ENCODE data around the gene PRDM10.

Gene PRDM10

GRCh38 chr11:130002352-130002845, at the start of gene PRDM10:
Gene PRDM10, minus strand, starts transcription at chr11:130002835. Its CDS starts 41,871 bp downstream, at chr11:129960964.
- TF ChIP-seq MYC (IDR thresholded peaks at IDR 0.05; ENCODE audit: low read depth, low read length) (no peak), POLR2A (IDR thresholded peaks at IDR 0.05; ENCODE audit: extremely low read depth, insufficient read length) (peak; percentile 68), MAX (IDR thresholded peaks at IDR 0.05; ENCODE audit: low read depth, low read length) (peak; percentile 35; the same call in 1 of the 2 replicates)
- TF ChIP-seq, protein P1, sequence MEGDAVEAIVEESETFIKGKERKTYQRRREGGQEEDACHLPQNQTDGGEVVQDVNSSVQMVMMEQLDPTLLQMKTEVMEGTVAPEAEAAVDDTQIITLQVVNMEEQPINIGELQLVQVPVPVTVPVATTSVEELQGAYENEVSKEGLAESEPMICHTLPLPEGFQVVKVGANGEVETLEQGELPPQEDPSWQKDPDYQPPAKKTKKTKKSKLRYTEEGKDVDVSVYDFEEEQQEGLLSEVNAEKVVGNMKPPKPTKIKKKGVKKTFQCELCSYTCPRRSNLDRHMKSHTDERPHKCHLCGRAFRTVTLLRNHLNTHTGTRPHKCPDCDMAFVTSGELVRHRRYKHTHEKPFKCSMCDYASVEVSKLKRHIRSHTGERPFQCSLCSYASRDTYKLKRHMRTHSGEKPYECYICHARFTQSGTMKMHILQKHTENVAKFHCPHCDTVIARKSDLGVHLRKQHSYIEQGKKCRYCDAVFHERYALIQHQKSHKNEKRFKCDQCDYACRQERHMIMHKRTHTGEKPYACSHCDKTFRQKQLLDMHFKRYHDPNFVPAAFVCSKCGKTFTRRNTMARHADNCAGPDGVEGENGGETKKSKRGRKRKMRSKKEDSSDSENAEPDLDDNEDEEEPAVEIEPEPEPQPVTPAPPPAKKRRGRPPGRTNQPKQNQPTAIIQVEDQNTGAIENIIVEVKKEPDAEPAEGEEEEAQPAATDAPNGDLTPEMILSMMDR (IDR thresholded peaks at IDR 0.05; ENCODE audit: low read depth, low read length) = no peak
- H3K4me3 ChIP-seq (ENCODE audit: low read depth, low read length) = peak within 1 kb of the TSS; percentile 83
- DNase-seq (ENCODE audit: low read depth) = peak; percentile 96

- DNase-seq (ENCODE audit: low read depth) = peak; percentile 94
- TF ChIP-seq MAX (IDR thresholded peaks at IDR 0.05; ENCODE audit: low read depth, low read length) = no peak
- no peak for TF ChIP-seq MYC (IDR thresholded peaks at IDR 0.05; ENCODE audit: low read depth, low read length)
- TF ChIP-seq, protein P1 (IDR thresholded peaks at IDR 0.05; ENCODE audit: low read depth, low read length) = no peak
- no peak for TF ChIP-seq POLR2A (IDR thresholded peaks at IDR 0.05; ENCODE audit: extremely low read depth, insufficient read length)
- no peak overlapping the region for H3K4me3 ChIP-seq (ENCODE audit: low read depth, low read length)
These were observed 48.4 kb upstream of the PRDM10 start for GRCh38 chr11:130051082-130051481.

DNA sequence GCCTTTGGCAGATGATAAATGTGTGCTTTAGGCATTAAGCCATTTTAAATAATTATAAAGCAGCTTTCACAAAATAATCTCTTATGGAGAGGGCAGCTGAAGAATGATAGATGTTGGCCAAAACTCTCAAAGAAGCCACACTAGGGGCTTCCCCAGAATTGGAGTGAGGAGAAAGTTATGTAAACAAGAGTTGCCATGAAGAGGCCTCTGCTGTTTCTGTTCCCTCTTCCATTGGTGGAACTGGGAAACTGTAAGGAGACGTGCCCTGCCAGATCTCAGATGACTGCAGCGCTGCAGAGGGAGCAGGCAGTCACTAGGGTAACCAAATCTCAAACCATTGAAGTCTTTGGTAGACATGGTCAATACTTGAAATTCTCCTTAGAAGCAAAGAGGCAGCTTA, 47.6 kb upstream of the PRDM10 start:
- TF ChIP-seq, protein P1 (IDR thresholded peaks at IDR 0.05; ENCODE audit: low read depth, low read length) = no peak
- no peak for TF ChIP-seq MYC (IDR thresholded peaks at IDR 0.05; ENCODE audit: low read depth, low read length)
- TF ChIP-seq MAX (IDR thresholded peaks at IDR 0.05; ENCODE audit: low read depth, low read length) = no peak
- no peak for TF ChIP-seq POLR2A (IDR thresholded peaks at IDR 0.05; ENCODE audit: extremely low read depth, insufficient read length)
- H3K4me3 ChIP-seq (ENCODE audit: low read depth, low read length) = no peak overlapping the region
- peak; percentile 40 for DNase-seq (ENCODE audit: low read depth)

DNA sequence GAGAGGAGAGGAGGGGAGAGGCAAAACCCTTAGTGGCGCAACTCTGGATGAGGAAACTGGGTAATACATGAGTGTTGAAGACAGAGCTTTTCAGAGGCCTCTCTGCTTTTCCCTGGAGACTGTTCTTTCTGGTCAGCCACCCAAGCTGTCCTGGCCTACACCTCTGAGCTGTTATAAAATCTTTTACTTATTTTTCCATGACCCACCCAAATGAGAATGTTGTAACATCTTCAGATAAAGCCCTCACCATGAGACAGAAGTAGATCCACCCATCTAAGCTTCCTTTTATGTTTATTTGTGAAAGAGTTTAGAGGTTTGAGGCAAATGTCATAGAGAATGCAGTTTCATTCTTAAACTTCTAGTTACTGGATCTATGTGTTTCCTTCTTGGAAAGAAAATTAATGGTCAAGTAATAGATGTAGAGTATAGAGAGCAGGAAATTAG, 46.7 kb upstream of the PRDM10 start:
- peak; percentile 94 for DNase-seq (ENCODE audit: low read depth)
- TF ChIP-seq MAX (IDR thresholded peaks at IDR 0.05; ENCODE audit: low read depth, low read length) (no peak), POLR2A (IDR thresholded peaks at IDR 0.05; ENCODE audit: extremely low read depth, insufficient read length) (no peak), MYC (IDR thresholded peaks at IDR 0.05; ENCODE audit: low read depth, low read length) (no peak)
- TF ChIP-seq, protein P1 (IDR thresholded peaks at IDR 0.05; ENCODE audit: low read depth, low read length) = no peak
- no peak overlapping the region for H3K4me3 ChIP-seq (ENCODE audit: low read depth, low read length)

GRCh38 chr11:130047141-130047540, 44.5 kb upstream of the PRDM10 start:
- no peak for DNase-seq (ENCODE audit: low read depth)
- no peak for TF ChIP-seq POLR2A (IDR thresholded peaks at IDR 0.05; ENCODE audit: extremely low read depth, insufficient read length)
- no peak for TF ChIP-seq MAX (IDR thresholded peaks at IDR 0.05; ENCODE audit: low read depth, low read length)
- TF ChIP-seq, protein P1 (IDR thresholded peaks at IDR 0.05; ENCODE audit: low read depth, low read length) = no peak
- TF ChIP-seq MYC (IDR thresholded peaks at IDR 0.05; ENCODE audit: low read depth, low read length) = no peak
- no peak overlapping the region for H3K4me3 ChIP-seq (ENCODE audit: low read depth, low read length)

All from NB4 (cell line).